Upper lobe of left lung (tissue), 4 donors: ENCODE measurements around the gene MGST2.

Experiments used
- POLR2A ChIP-seq, 4 donors: fragments of 450-650 bp; IDR thresholded peaks; one replicate each; pipeline ENCODE4 v1.5.1; 2016 to 2017; ENCODE audit warnings: antibody characterized with exemption in 4 of 4, mild to moderate bottlenecking in 2 of 4
- TF ChIP-seq, protein P1 (sequence below), 6 experiments: fragments of 450-650 bp in 4 of 6; fragments of 200-600 bp in 2 of 6; sonication (generic) in 2 of 6; IDR thresholded peaks; one replicate each; pipeline ENCODE4 v1.5.1; 2016 to 2019; ENCODE audit warnings: antibody characterized with exemption in 6 of 6

- TF ChIP-seq, protein P1, sequence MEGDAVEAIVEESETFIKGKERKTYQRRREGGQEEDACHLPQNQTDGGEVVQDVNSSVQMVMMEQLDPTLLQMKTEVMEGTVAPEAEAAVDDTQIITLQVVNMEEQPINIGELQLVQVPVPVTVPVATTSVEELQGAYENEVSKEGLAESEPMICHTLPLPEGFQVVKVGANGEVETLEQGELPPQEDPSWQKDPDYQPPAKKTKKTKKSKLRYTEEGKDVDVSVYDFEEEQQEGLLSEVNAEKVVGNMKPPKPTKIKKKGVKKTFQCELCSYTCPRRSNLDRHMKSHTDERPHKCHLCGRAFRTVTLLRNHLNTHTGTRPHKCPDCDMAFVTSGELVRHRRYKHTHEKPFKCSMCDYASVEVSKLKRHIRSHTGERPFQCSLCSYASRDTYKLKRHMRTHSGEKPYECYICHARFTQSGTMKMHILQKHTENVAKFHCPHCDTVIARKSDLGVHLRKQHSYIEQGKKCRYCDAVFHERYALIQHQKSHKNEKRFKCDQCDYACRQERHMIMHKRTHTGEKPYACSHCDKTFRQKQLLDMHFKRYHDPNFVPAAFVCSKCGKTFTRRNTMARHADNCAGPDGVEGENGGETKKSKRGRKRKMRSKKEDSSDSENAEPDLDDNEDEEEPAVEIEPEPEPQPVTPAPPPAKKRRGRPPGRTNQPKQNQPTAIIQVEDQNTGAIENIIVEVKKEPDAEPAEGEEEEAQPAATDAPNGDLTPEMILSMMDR (IDR thresholded peaks at IDR 0.05), result peak; percentile 76 to 95 (median 89)
- TF ChIP-seq POLR2A (IDR thresholded peaks at IDR 0.05), result peak in 1 of 4 donors; percentile 50
Measured at GRCh38 chr4:139734875-139735380, 69.3 kb downstream of the MGST2 start.
